GM18505 (cell line): ENCODE data around the gene GRHPR.
"Not testable (repeated sequence)": the region's sequence is repeated elsewhere in the genome, so short reads cannot be mapped to it uniquely, and the experiment has no call there.

ENCODE experiments used
- ATAC-seq: cut with Tn5 transposase; IDR thresholded peaks from one replicate; pipeline ENCODE4 v1.9.1; 2021; ENCODE audit not compliant: unreplicated experiment
- POLR2A ChIP-seq: IDR thresholded peaks from 4 replicates; pipeline ENCODE4 v1.6.1; 2011; ENCODE audit warnings: borderline replicate concordance; ENCODE audit not compliant: insufficient read depth, insufficient read length; ENCODE audit errors: extremely low read depth

Gene GRHPR

DNA sequence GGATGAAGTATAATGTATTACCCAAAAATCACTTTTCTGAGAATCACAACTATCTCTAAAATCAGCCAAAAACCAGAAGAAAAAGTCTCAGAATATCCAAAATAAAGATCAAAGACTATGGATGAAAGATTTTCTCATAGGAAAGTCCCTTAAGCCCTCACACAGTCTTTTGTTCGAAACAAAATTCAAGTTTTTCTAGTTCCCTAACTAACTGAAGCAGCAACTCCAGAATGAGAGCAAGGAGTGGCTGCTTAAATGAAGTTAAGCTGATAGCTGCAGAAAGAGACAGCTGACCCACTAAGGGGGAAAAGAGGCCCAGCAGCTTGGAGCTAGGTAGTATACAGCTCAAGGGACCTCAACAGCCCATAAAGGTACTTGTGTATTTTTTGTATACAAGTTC, 34.3 kb downstream of the GRHPR start:
- ATAC-seq = no peak
- no peak for TF ChIP-seq POLR2A

DNA sequence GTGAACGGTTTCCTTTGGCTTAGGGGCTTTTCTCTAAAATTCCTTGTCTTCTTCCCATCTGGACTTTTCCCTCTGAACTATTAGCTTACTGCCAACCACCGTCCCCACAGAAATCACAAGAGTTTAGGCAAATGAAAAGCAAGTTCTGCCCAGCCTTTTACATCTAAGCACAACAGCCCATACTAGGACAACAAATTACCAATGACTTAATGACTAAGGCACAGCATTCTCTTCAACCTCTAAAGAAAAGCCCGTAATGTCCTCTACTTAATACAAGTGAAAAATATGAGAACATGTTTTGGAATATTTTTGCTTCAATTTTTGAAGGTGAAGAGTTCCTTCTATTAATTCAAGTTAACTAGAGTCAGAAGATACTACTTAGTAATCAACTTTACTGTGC, 41.5 kb downstream of the GRHPR start:
- ATAC-seq = no peak
- TF ChIP-seq POLR2A = no peak

GRCh38 chr9:37464426-37465248, 42.1 kb downstream of the GRHPR start:
- ATAC-seq = peak; percentile 30

DNA sequence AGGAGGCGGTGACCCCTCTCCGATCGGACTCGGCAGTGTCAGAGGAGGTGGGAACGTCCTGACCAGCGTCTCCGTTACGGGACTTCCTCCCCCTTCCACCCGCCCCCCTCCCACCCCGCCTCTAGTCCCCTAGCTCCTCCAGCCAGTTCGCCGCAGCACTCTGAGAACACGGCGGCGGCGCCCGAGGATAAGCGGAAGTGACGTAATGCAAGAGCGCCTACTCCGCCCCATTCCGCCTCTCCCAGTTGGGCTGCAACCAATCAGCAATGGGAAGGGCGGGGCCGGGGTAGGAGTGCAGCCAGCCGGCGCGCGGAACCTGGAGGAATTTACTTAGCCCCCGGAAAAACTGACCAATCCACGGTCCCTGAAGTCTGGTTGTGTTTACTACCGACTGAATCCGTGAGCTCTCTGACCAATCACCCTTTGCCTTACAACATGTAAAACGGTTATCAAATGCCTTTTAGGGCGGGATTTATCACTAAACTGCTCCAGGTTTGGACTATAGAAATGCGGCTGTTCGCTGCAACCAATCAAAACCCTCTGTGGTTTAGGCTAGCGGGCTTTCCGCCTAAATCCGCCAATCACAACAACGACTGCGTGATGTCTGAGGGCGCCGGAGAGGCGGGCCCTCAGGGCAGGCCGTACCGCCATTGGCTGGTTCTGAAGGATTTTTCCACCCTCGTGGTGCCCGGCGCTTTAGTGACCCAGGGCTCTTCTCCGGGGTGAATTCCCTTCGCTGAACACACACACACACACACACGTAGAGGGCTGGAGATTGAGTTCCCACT, 42.9 kb downstream of the GRHPR start, which contains the start of gene ZBTB5:
TSS of gene ZBTB5 (minus strand) at position 202 of the 788 bp plus-strand sequence. CDS start 22,899 bp downstream, outside the sequence.
- peak; percentile 59 for TF ChIP-seq POLR2A
- peak; percentile 70 for ATAC-seq

More at GRCh38 chr9:37464426-37465248, 42.1 kb downstream of the GRHPR start:
- TF ChIP-seq POLR2A = peak; percentile 68

- ATAC-seq = peak; percentile 6
- TF ChIP-seq POLR2A = peak; percentile 49
Measured at GRCh38 chr9:37466037-37466709, 43.7 kb downstream of the GRHPR start.

DNA sequence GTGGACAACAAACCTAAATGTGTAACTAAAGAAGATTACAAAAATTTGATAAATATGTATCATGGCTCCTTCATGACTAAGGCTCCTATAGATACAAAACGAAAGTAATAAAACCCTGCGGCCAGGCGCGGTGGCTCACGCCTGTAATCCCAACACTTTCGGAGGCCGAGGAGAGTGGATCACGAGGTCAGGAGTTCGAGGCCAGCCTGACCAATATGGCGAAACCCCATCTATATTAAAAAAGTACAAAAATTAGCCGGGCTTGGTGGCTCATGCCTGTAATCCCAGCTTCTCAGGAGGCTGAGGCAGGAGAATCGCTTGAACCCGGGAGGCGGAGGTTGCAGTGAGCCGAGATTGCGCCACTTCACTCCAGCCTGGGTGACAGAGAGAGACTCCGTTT, 45.0 kb downstream of the GRHPR start:
- ATAC-seq = not testable (repeated sequence)

DNA sequence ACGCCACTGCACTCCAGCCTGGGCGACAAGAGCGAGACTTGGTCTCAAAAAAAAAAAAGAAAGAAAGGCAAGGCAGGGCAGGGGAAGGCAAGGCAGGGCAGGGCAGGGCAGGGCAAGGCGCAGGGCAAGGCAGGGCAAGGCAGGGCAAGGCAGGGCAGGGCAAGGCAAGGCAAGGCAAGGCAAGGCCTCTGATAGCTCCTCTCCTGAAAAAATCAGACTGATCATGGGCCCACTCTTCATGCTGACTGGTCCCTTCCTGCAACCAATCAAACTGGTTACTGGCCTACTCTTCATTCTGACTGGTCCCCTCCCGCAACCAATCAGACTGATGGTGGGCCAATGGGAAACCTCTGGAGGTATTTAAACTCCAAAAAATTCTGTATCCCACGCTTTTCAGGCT, 46.1 kb downstream of the GRHPR start:
- ATAC-seq = no peak
- TF ChIP-seq POLR2A = no peak

DNA sequence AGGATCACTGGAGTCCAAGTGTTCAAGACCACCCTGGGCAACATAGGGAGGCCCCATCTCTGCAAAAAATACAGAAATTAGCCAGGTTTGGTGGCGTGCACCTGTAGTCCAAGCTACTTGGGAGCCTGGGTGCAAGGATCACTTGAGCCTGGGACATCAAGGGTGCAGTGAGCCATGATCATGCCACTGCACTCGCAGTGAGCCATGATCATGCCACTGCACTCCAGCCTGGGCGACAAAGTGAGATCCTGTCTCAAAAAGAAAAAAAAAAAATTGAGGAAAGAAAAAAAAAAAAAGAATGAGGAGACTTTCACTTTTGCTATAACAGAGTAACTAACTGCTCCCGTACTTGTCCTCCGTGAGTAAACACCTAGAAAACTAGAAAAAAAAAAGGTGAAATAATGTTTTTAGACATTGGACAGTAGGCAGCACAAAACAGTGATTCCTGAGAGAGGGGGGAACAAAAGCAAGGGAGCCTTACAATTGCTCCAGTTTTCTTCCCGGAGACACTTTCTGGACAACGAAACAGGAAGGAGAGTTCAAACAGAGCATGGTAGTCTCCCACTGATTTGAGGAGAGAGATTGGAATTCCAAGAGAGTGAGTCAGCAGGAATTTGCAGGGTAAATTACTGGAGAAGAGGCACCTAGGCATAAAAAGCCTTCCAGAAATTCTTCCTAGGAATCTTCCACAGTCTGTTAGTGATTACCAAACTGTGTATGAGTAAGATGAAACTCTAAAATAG, 49.6 kb downstream of the GRHPR start:
- ATAC-seq = no peak
- no peak for TF ChIP-seq POLR2A

DNA sequence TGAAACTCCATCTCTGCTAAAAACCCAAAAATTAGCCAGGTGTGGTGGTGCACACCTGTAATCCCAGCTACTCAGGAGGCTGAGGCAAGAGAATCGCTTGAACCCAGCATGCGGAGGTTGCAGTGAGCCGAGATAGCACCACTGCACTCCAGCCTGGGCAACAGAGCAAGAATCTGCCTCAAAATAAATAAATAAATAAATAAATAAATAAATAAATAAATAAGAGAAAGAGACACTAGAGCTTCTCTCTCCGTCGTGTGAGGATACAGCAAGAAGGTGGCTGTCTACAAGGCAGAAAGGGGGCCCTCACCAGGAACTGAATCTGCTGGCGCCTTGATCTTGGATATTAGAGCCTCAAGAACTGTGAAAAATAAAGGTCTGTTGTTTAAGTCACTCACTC, 51.5 kb downstream of the GRHPR start:
- ATAC-seq = not testable (repeated sequence)

- no peak for ATAC-seq
- TF ChIP-seq POLR2A = no peak
Measured at GRCh38 chr9:37474438-37474837, 51.9 kb downstream of the GRHPR start.

DNA sequence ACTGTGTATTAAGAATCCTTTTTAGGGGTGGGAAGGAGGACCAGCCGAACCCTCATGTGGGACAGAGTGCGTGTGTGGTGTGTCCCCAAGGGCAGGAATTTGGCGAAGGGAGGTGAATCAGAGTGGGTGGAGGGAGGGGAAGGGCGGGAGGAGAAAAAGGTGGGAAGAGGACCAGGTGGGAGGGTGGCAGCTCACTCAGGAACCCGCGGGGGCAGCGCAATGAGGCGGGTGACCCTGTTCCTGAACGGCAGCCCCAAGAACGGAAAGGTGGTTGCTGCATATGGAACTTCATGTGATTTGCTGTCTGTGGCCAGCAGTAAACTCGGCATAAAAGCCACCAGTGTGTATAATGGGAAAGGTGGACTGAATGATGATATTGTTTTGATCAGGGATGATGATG, 54.4 kb downstream of the GRHPR start:
- TF ChIP-seq POLR2A = no peak
- no peak for ATAC-seq

- ATAC-seq = not testable (repeated sequence)
Measured at GRCh38 chr9:37477443-37477842, 54.9 kb downstream of the GRHPR start.

DNA sequence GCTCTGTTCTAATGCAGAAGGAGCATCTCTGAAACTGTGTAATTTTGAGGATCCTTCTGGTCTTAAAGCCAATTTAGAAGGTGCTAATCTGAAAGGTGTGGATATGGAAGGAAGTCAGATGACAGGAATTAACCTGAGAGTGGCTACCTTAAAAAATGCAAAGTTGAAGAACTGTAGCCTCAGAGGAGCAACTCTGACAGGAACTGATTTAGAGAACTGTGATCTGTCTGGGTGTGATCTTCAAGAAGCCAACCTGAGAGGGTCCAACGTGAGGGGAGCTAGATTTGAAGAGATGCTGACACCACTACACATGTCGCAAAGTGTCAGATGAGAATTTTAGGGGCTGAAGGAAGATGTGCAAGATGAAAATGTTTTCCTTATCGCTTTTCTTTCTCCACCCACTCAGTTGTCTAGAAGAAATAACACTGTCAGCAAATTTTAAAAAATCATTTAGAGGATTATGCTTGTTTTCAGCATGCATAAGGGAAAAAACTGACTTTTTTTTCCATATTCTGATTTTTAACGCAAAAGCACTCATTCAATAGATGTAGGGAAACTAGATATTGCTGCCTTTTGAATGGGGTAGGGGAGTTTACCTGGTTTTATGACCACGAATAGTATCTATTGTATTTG, 55.6 kb downstream of the GRHPR start:
- not testable (repeated sequence) for ATAC-seq
